GM19324 (cell line): ENCODE measurements around the gene CXCL5.
"Not testable (repeated sequence)": the region's sequence is repeated elsewhere in the genome, so short reads cannot be mapped to it uniquely, and the experiment has no call there.

Source experiments
- ATAC-seq: cut with Tn5 transposase; IDR thresholded peaks from one replicate; pipeline ENCODE4 v1.9.1; 2021; ENCODE audit warnings: mild to moderate bottlenecking, moderate library complexity; ENCODE audit not compliant: unreplicated experiment, low FRiP score

CXCL5 gene

GRCh38 chr4:74016068-74016467 is 17.6 kb upstream of the CXCL5 start:
- no peak for ATAC-seq

GRCh38 chr4:74015126-74015780 is 16.8 kb upstream of the CXCL5 start:
- ATAC-seq = no peak

- ATAC-seq = no peak
These were observed 15.9 kb upstream of the CXCL5 start for GRCh38 chr4:74014332-74014731.

DNA sequence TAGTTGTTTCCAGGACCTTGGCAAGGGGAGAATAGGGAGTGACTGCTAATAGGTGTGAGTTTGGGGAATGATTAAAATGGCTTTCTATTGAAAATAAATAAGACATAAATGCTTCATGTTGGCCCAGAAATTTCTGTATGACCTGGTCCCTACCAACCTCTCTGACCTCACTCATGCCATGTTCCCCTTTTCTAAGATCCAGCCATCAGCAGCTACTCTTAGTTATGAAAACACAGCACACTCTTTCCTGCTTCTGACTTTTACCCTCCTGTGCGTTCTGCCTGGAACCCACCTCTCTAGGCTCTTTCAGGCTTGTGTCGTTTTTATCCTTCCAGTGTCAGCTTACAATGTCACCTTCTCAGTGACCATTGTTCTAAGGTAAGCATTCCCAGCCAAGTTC is 14.8 kb upstream of the CXCL5 start:
- ATAC-seq = no peak

- ATAC-seq = no peak
These were observed 13.7 kb upstream of the CXCL5 start for GRCh38 chr4:74012130-74012529.

- no peak for ATAC-seq
These were observed 10.8 kb upstream of the CXCL5 start for GRCh38 chr4:74009307-74009706.

GRCh38 chr4:74006009-74006476 is 7.6 kb upstream of the CXCL5 start:
- ATAC-seq = no peak

- no peak for ATAC-seq
These were observed 7.1 kb upstream of the CXCL5 start for GRCh38 chr4:74005528-74005927.

GRCh38 chr4:74004668-74005067 is 6.2 kb upstream of the CXCL5 start:
- no peak for ATAC-seq

- ATAC-seq = no peak
These were observed 1.8 kb upstream of the CXCL5 start for GRCh38 chr4:74000301-74000700.

DNA sequence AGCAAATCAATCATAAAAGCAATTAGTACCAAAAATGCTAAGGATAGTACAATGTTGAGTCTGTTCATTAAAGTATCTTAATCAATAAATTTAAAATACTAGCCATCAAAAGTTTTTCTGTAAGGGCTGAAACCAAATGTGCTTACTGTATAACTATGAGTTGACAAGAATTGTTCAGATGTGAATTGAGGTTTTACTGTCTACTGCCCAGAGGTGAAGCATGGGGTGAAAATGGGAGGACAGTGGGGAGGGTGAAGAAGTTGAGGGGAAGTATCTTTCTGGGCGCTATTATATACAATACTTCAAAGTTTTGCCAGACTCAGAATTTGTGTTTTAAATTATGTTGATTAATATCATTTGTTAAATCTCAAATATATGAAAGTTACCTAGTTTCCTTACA is 6.4 kb downstream of the CXCL5 start:
- no peak for ATAC-seq

GRCh38 chr4:73991742-73992000 is 6.8 kb downstream of the CXCL5 start:
- ATAC-seq = no peak

GRCh38 chr4:73990988-73991741 is 7.3 kb downstream of the CXCL5 start:
- ATAC-seq = no peak

DNA sequence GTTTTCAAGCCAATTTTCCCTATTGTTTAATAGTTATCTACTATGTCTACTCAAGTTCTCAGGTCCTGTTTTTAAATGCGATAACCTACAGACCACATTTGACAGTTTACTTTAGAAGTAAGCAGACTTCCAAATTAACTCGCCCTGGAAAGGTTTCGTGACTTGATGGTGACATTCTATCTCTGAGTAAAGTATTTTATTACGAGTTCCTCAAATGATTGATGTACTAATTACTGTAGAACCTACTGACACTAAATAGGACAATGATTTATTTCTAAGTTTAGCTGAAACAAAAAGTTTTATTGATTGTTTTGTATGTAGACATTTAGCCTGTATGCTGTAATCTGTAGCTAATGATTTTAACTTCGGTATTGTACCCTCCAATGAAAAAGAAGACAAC is 8.5 kb downstream of the CXCL5 start:
- no peak for ATAC-seq

- ATAC-seq = no peak
These were observed 9.4 kb downstream of the CXCL5 start for GRCh38 chr4:73989031-73989430.

GRCh38 chr4:73988061-73988460 is 10.4 kb downstream of the CXCL5 start, which contains the start of gene PPBP:
Gene PPBP, minus strand, starts transcription at chr4:73988190. Its CDS starts 87 bp downstream, at chr4:73988103.
- ATAC-seq = no peak

DNA sequence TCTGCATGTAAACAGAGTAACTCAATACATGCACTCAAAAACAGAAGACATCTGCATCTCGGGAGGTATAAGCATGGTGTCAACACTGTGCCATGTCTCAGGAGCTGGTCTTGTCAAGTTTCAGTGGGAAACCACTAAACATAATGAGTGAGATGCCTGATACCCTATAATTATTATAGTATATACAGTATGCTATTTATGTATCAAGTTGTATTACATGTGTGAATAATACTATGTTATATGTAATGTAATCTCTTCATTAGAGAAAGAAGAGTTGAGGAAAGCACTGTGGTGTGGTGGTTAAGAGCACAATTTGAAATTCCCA is 13.0 kb downstream of the CXCL5 start:
- no peak for ATAC-seq

- ATAC-seq = no peak
These were observed 13.5 kb downstream of the CXCL5 start for GRCh38 chr4:73984736-73985527.

DNA sequence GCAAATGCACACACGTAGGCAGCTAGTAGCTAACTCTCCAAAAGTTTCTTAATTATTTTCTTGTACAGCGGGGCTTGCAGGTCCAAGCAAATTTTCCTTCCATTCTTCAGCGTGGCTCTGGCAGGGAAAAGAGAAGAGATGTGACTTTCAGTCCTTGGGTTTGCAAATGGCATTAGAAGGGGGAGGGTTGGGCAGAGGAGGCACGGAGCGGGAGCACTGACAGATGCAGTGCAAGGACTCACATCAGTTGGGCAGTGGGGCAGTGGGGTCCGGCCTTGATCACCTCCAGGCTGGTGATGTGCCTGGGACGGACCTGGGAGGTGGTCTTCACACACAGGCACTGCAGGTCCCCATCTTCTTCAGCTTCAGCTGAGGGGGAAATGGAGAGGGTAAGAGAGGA is 17.3 kb downstream of the CXCL5 start:
- ATAC-seq = not testable (repeated sequence)

- ATAC-seq = no peak
These were observed 19.0 kb downstream of the CXCL5 start for GRCh38 chr4:73979407-73979957.

DNA sequence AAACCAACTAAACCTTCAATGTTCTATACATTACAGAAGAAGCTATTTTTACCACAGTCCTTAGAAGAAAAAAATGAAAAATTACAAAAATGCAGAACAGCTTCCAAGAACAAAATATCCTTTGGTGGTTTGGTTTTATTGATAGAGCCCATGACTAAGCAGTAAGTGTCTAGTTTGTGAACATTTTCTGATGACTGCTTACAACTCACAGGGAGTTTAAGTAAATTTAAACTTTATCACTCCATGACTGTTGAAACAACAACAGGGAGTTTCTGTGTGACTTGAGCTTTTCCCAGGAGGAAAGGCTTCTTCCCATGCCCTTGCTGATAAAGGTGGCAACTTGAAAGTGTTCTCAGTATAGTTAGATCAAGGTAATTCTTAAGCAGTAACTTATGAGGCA is 19.6 kb downstream of the CXCL5 start:
- ATAC-seq = no peak
